ENCODE results near the gene TLE3. TPM values are rescaled to one million over a fixed set of nuclear protein-coding genes. Genes with fewer than 3 reads are reported as not detected.

TLE3 gene
- 39.9 and 43.5 TPM in 2 replicates for total RNA-seq

GRCh38 chr15:70097321-70098152 lies at the start of gene TLE3:
Gene TLE3 (minus strand): TSS chr15:70097917. CDS start chr15:70096798, 1,119 bp downstream.

Measured in airway epithelial cell (primary cell).